Inflammatory macrophage (primary cell): ENCODE data around the gene GRAP.

Experiments
- DNase-seq, 2 donors: peaks; one replicate each; pipeline ENCODE4 v3.0.0-alpha.2; 2020 to 2022

The GRAP gene

DNA sequence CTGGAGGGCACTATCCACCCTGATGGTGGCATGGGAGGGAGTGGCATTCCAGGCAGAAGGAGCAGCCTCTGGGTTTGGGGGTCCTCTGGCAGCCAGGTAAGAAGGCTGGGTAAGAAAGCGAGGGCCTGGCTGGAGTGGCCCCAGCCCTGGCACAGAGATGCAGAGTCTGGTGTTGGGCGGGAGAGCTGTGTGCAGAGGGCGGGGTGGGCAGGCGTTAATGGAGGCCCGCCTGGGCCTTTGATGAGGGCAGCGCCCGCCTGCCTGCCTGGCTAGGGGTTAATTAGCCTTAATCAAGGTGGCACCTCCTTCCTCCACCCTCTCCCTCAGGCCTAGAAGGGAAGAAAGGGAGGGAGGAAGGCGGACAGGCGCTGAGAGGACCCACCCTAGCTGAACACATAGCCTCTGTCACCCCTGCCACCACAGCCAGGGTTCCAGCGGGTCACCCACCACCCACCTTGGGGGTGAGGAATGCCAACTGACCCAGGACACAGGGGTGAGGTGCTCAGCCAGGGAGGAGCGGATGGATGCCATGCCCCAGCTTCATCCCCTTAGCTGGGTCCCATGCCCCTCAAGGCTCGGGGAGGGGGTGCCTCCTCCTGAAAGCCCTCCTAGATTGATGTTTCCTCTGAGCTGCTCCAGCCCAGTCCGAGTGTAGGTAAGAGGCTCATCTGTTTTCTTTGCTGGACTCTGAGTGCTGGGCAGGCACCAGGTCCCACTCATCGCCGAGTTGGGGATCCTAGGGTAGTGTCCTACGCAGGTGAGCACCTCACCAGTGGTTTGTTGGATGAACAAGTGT lies 28.8 kb downstream of the GRAP start:
- DNase-seq = no peak

GRCh38 chr17:19017401-19017800 lies 29.4 kb downstream of the GRAP start:
- DNase-seq = no peak

GRCh38 chr17:19016881-19017280 lies 29.9 kb downstream of the GRAP start:
- DNase-seq = no peak

GRCh38 chr17:19016297-19016696 lies 30.5 kb downstream of the GRAP start:
- no peak for DNase-seq

- no peak for DNase-seq
Measured at GRCh38 chr17:19015428-19015827, 31.3 kb downstream of the GRAP start.

- DNase-seq = no peak
Measured at GRCh38 chr17:19014628-19015215, 32.0 kb downstream of the GRAP start.

DNA sequence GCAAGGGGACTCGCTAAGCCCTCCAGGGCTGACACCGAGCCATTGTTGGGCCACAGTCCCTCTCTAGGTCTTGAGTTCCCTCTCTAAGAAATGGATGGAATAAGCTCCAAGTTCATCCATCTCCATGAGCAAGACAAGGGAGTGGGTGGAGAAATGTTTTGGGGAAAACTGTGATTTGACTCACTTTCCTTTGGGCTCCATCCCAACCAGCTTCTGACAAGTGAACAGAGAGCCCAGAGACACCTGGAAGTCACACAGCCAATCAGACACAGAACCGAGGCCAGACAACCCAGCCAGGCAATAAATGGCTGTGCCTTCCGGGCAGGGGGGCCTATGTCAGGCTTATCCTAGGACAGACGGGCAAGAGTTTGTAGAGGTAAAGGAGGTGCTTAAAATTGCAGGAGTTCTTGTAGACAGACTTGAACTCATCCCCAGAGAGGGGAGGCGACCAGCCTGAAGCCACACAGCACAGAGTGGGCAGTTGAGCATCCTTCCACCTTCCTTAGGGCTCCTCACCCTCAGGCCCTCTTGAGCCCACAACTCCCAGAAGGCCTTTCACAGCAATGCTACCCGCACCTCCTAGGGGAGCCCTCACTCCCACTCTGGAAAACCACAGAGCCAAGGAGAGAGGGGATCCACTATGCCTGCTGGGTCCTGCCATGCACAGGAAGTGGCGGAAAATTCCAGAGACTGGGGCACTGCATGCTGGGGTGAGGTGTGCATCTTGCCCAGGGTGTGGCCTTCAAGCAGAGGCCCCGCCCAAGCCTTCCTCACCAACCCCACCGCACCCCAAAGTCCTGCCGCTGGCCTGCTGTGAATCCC lies 32.7 kb downstream of the GRAP start:
- DNase-seq = no peak

GRCh38 chr17:19013226-19013625 lies 33.5 kb downstream of the GRAP start:
- no peak for DNase-seq

DNA sequence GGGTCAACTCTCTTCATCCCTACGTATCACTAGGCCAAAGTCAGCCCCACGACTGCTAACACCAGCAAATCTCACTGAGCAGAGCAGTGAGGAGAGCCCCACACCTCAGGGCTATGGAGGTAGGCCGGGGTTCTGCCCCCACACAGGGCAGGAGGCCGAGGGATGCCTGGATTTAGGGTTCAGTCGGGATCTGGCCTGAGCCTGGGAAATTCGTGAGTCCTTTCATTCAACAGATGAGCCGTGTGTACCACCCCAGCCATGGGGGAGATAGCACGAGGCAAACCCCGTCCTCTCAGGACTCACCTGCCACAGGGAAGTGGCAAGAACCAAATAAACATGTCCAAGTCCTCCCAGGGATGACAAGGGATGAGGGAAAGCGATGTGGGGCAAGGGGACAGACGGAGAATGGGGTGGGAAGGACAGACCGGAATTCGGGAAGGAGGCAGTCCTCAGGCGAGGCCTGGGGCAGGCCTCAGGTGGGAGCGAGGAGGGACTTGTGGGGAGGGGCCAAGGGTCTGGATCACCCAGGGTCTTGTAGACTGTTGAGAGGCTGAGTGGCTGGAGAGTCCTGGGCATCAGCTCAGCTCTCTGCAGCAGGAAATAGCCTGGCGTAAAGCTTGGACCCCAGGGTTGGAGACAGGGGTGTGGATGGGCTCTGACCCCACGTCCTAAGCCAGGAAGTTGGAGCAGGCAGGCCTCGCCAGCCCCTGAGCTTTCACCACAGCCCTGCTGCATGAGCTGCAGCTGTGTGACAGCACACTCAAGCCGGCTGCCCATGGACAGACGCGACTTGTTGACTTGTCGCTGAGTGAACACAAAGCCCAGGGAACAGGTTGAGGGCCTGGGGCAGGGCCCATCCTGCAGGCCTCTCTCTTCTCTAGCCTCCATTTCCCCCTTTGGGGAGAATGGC lies 34.3 kb downstream of the GRAP start:
- no peak for DNase-seq

- DNase-seq = no peak
Measured at GRCh38 chr17:19011581-19011980, 35.2 kb downstream of the GRAP start.

DNA sequence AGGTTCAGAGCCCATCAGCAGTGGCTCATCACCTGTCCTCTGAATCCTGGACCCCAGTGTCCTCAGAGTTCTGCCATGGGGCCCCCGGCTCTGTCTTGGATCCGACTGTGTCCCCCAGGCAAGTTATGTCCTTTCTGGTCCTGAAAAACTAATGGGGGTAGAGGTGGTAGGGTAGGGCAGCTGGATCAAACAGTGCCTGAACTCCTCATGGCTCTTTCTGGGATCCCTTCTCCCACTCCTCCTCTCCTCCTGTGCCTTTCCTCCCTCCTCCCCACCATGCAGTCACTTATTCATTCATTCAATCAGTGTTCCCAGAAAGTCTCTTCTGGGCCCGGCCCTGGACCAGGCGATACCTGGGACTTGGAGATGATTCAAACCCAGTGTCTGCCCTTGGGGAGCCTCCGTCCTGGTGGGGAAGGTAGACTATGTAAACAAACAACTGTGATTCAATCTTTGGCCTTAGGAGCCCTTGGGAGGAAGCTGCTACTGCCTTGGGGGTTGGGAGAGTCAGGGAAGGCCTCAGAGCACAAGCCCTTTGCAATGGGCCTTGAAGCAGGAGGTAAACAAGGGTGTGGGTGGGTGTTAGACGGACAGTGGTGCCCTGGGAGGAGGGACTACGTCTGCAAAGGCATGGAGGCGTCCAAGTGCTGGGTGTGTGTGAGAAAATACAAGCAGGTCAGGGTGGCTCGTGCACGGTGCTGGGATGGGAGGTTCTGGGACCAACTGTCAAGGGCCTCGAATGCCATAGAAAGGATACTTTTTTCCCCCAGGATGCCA lies 35.8 kb downstream of the GRAP start:
- DNase-seq = no peak

- DNase-seq = no peak
Measured at GRCh38 chr17:19009970-19010369, 36.8 kb downstream of the GRAP start.

DNA sequence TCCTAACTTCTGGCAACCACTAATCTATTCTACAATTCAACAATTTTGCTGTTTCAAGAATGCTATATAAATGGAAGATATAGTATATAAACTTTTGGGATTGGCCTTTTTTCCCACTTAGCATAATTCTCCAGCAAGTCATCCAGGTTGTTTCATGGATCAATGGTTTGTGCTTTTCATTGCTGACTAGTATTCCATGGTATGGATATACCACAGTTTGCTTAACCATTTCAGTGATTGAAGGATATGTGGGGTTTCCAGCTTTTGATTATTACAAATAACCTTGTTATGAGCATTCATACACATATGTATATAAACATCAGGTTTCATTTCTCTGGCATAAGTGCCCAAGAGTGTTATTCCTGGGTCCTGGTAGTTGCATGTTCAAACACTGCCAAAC lies 40.1 kb downstream of the GRAP start:
- DNase-seq = no peak

DNA sequence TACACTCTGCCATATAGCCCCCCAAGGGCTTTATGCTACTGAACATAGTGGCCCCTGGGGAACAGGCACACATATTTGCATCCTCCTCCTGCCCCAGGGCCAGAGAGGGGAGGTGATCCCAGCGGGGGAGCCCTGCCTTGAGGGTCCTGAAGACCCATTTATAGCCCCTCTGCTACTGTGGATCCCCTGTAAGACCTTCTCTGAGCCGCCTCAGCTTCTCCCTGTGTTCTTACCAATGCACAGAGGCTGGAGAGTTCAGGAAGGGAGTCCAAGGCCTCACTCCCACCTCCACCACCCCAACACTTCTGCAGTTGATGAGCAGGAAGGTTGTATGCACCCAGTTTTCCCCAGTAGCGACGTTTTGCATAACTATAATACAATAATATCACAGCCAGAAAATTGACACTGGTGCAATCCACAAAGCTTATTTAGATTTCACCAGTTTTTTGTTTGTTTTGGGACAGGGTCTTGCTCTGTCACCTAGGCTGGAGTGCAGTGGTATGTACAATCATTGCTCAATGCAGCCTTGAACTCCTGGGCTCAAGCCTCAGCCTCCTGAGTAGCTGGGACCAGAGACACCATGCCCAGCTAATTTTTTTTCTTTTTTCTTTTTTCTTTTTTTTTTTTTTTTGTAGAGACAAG lies 40.8 kb downstream of the GRAP start:
- no peak for DNase-seq

DNA sequence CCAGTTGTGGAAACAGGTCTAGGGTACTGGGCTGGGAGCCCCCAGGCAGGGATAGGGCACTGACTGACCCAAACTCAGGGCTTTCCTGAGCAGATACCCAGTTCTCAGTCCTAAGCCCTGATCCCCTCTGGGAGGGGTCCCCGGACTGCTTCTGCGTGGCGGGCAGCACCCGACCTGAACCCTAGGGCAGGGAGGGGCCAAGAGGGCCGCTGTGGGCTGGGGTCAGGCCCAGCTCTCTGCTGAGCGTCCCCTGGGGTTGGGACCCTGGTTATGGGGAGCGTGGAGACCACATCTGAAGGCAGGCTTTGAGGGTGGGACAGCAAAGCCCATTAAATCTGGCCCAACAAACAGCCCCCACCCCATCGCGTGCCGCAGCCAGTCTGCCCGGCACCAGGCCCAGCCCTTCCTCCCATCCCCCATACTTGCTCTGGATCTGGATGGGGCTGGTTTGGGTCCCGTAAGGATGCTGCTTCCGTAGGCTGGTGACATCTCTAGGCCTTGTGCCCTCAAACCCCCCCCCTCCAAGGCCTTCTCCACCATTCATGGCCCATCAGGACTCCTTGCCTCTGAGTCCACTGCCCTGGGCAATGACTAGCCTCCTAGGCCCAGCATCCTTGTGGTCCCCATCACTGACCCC lies 41.5 kb downstream of the GRAP start:
- no peak for DNase-seq

GRCh38 chr17:19004421-19005136 lies 42.2 kb downstream of the GRAP start, which contains the start of gene FAM83G:
TSS of gene FAM83G (minus strand) at chr17:19004764. CDS start at chr17:19004041, 723 bp downstream.
- peak; percentile 42 to 79 for DNase-seq

DNA sequence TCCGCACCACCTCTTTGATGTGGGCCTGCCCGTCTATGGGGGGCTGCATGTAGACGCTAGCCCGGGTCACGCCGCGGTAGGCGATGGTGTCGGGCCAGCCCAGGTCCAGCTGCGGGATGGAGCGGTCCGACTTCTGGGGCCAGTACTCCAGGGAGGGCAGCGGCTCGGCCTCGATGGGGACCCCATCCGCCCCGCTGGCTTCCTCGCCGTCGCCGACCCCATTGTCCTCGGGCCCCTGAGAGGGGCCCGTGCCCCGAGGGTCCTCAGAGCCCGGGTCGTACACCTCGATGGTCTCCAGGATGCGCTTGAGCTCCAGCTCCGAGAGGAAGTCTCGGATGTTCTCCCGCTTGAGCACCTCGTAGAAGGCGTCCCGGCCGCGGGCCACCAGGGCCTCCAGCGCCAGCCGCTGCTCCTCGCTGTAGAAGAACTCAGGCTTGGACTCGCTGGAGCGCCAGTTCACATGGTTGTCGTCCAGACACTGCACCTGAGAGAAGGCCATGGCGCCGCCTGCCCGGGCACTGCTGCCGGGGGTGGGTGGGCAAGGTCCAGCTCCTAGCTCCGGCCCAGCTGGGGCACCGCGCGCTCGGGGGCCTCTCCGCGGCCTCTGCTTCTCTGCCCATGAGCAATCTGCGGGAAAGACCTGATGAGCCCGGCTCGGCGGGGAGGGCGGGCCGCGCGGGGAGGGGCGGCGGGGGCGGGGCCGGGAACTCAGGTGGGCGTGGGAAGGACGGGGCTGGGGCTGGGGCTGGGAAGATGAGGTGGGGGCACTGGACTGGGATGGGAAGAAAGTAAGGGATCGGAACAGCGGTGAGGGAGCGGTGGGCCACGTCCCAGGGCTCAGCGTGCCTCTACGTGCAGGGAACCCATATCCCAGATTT lies 43.0 kb downstream of the GRAP start:
- DNase-seq = peak in 1 of 2 donors; percentile 6

DNA sequence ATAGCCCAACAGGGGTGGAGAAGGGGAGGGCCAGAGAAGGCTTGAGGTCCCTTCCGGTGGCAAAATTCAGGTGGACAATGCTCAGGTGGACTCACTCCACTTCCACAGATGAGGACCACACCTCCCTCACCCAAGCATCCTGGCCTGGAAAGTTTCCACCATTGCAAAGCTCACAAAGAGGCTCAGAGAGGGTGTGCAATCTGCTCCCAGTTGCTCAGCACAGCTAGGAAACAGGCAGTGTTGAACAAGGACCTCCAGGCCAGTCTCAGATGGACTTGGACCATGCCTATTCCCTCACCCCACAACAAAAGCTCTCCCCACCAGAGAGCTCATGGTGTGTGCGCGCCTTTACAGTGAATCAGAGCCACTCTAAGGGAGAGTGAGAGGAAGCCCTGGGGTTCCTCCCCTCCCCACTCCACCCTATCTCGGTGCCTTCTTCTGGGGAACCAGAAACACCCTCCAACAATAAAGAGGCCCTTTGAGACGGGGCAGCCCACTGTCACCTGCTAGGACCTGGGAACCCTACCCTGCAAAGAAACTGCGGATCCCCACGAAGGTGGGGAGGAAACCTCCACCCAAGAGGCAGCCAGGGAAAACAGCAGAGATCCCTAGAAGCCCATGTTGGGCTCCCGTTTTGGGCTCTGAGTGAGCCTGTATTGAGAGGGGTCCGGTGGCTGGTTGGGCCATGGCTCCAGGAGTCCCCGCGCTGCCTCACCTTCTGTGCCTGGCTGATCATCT lies 43.8 kb downstream of the GRAP start:
- DNase-seq = peak in 1 of 2 donors; percentile 19
